OCI-LY3 (cell line): ENCODE results near the gene GSTK1.

Experiments
- CTCF ChIP-seq: fragments of 200-600, 300-600 bp; sonication (generic); IDR thresholded peaks from 2 replicates; pipeline ENCODE4 v1.5.1; 2014; ENCODE audit warnings: antibody characterized with exemption, low read length, low read depth
- EZH2phosphoT487 ChIP-seq: fragments of 200-600 bp; shearing (Covaris generic); IDR thresholded peaks from 2 replicates; pipeline ENCODE4 v1.6.1; 2018; ENCODE audit warnings: antibody characterized with exemption, mixed run types, low read depth

GRCh38 chr7:143315776-143316175 lies 52.5 kb downstream of the GSTK1 start, which contains the start of gene CLCN1:
- TF ChIP-seq CTCF (no peak), EZH2phosphoT487 (no peak)
